RPMI8226 (cell line): Measurements from ENCODE around the gene RANGAP1.
A peak's percentile ranks its signal among the peaks of the same experiment; 100 is the strongest.

Source experiments
- DNase-seq: peaks from one replicate; pipeline ENCODE4 v3.0.0-alpha.2; 2015

The RANGAP1 gene

GRCh38 chr22:41231369-41231768 lies 54.6 kb downstream of the RANGAP1 start:
- DNase-seq: no peak

GRCh38 chr22:41230401-41230785 lies 55.6 kb downstream of the RANGAP1 start:
- DNase-seq: no peak

GRCh38 chr22:41229730-41230400 lies 56.1 kb downstream of the RANGAP1 start:
- DNase-seq: no peak

- no peak for DNase-seq
These were observed 56.8 kb downstream of the RANGAP1 start for GRCh38 chr22:41229215-41229614.

- DNase-seq: no peak
These were observed 59.0 kb downstream of the RANGAP1 start for GRCh38 chr22:41226723-41227655.

- DNase-seq: no peak
These were observed 62.5 kb downstream of the RANGAP1 start for GRCh38 chr22:41223535-41223934.

- no peak for DNase-seq
These were observed 63.0 kb downstream of the RANGAP1 start for GRCh38 chr22:41222846-41223507.

GRCh38 chr22:41217553-41218157 lies 68.3 kb downstream of the RANGAP1 start:
- DNase-seq: no peak

GRCh38 chr22:41216984-41217383 lies 69.0 kb downstream of the RANGAP1 start:
- DNase-seq: no peak

- DNase-seq: no peak
These were observed 70.1 kb downstream of the RANGAP1 start for GRCh38 chr22:41215926-41216325.

GRCh38 chr22:41215409-41215808 lies 70.6 kb downstream of the RANGAP1 start:
- no peak for DNase-seq

- no peak for DNase-seq
These were observed 79.3 kb downstream of the RANGAP1 start for GRCh38 chr22:41206719-41207118.

GRCh38 chr22:41204992-41205900 lies 80.7 kb downstream of the RANGAP1 start, which contains the start of gene L3MBTL2:
Gene L3MBTL2, plus strand, starts transcription at chr22:41205312. Its CDS starts 51 bp downstream, at chr22:41205363.
- peak; percentile 98 for DNase-seq

- no peak for DNase-seq
These were observed 81.9 kb downstream of the RANGAP1 start for GRCh38 chr22:41204066-41204465.

- DNase-seq: no peak
These were observed 82.9 kb downstream of the RANGAP1 start for GRCh38 chr22:41203118-41203517.

GRCh38 chr22:41201141-41201540 lies 84.8 kb downstream of the RANGAP1 start:
- no peak for DNase-seq

GRCh38 chr22:41198027-41198580 lies 87.9 kb downstream of the RANGAP1 start:
- peak; percentile 59 for DNase-seq

GRCh38 chr22:41197038-41197972 lies 88.7 kb downstream of the RANGAP1 start:
- DNase-seq: peak; percentile 88
